Coronary artery (tissue), 2 donors: ENCODE results near the gene B3GNT7.
"Not testable (repeated sequence)": the region's sequence is repeated elsewhere in the genome, so short reads cannot be mapped to it uniquely, and the experiment has no call there.

Source experiments
- DNase-seq: peaks from one replicate; pipeline ENCODE4 v3.0.0-alpha.2; 2017; ENCODE audit warnings: low spot score
- H3K27ac ChIP-seq, 2 donors: fragments of 200-600 bp; sonication (generic); one replicate each; pipeline ENCODE4 v1.5.1; 2016 to 2019
- H3K4me3 ChIP-seq: fragments of 200-600 bp; sonication (generic); 2 replicates; pipeline ENCODE4 v1.5.1; 2016; ENCODE audit warnings: mild to moderate bottlenecking, moderate library complexity
- TF ChIP-seq, protein P1 (sequence below): fragments of 200-600 bp; sonication (generic); IDR thresholded peaks from one replicate; pipeline ENCODE4 v1.5.1; 2019; ENCODE audit warnings: antibody characterized with exemption

Gene B3GNT7

DNA sequence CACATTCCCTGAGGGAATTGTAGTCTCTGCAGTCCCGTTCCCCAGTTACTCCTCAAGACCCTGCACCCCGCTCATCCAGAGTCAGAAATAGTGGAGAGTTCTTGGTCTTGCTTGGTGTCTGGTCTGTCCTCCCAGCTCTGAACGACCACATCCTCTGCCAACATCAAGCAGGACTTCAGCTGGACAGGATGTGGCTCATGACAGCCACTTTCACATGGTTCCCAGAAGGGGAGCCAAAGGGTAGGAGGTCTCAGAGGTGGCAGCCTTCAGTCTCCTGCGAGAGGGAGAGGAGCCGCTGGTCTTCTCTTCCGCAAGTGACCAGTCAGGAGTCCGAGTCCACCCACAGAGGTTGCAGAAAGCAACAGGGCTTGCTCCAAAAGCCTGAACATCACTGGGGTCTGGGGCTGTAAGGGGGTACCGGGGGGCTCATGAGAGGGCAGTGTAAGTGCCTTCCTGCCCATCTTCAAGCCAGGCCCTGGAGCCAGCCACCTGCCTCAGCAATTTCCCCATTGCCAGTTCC is 29.8 kb downstream of the B3GNT7 start:
- DNase-seq = no peak

DNA sequence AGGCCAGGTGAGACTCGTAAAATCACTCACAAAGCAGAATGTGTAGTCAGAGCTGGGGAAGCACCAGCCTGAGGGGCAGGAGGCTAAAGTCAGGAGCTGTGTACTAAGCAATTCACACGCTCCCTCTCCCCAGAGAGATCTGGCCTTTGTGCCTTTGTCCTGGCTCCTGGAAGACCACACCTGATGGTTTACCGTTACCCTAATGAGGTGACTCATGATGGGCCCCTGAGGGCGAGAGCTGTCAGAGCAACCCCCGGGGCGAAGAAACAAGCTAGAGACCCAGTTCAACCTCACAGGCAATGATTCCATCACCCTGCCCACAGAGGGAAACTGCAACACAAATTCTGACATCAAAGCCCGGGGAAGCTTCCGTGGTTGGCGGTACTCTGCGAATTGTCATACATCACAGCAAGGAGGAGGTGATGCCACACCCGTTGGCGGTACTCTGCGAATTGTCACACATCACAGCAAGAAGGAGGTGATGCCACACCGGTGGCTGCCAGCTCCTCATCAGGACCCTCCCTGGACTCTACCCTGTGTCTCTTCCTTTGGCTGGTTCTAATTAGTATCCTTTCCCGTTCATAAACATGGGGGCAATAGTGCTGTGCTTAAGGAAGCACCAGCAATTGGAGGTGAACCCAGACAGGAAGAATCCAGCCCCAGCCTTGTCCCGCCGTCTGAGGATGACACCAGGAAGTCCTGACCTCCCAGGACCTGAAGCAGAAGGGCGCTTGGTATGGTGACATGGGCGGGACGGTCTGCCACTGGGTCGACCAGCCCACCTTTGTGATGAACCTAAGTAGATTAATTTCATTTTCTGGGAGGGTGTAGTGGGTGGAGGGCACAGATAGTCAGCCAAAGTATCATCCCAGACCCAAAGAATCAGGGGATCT is 30.5 kb downstream of the B3GNT7 start:
- no peak overlapping the region for H3K27ac ChIP-seq
- TF ChIP-seq, protein P1, sequence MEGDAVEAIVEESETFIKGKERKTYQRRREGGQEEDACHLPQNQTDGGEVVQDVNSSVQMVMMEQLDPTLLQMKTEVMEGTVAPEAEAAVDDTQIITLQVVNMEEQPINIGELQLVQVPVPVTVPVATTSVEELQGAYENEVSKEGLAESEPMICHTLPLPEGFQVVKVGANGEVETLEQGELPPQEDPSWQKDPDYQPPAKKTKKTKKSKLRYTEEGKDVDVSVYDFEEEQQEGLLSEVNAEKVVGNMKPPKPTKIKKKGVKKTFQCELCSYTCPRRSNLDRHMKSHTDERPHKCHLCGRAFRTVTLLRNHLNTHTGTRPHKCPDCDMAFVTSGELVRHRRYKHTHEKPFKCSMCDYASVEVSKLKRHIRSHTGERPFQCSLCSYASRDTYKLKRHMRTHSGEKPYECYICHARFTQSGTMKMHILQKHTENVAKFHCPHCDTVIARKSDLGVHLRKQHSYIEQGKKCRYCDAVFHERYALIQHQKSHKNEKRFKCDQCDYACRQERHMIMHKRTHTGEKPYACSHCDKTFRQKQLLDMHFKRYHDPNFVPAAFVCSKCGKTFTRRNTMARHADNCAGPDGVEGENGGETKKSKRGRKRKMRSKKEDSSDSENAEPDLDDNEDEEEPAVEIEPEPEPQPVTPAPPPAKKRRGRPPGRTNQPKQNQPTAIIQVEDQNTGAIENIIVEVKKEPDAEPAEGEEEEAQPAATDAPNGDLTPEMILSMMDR = no peak
- H3K4me3 ChIP-seq = no peak overlapping the region
- no peak for DNase-seq

More for the DNA sequence above, 29.8 kb downstream of the B3GNT7 start:
- Histone ChIP-seq H3K27ac (no peak overlapping the region), H3K4me3 (no peak overlapping the region)
- TF ChIP-seq, protein P1 = no peak

DNA sequence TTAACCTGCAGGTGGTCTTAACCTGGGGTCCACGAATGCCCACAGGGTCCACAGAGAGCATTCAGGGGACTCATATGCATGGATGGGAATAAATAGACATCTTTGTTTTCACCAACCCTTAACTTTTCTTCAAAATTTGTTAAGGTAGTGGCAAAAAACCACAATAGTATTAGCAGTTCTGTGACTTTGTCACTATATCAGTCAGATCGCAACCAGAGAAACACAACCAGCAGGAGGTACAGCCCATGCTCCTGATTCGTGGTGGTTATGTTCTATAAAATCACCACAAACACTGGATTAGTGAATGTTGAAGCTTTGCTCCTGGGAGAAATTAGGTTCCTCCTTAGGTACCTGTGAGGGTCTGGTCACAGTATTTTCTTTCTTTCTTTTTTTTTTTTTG is 31.6 kb downstream of the B3GNT7 start:
- DNase-seq = no peak
- TF ChIP-seq, protein P1 = no peak
- H3K4me3 ChIP-seq = no peak overlapping the region
- H3K27ac ChIP-seq = no peak overlapping the region

DNA sequence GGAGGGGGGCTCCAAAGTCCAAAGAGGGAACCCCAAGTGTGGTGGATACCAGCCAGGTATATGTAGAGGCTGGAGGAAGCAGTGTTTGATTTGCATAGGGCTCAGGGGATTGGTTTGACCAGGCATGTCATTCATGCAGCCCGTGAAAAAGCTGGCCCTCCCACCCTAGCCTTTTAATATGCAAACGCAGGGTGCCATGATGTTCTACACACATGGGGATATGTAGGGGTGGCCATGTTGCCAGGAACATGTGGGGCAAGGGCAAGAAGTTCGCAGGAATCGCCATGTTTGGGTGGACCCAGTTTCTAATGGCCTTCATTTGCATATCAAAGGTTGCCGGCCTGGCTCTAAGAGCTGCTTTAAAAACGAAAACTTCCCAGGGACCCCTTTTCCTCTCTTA is 33.6 kb downstream of the B3GNT7 start:
- Histone ChIP-seq H3K27ac (no peak overlapping the region), H3K4me3 (no peak overlapping the region)
- no peak for DNase-seq
- TF ChIP-seq, protein P1 = no peak

DNA sequence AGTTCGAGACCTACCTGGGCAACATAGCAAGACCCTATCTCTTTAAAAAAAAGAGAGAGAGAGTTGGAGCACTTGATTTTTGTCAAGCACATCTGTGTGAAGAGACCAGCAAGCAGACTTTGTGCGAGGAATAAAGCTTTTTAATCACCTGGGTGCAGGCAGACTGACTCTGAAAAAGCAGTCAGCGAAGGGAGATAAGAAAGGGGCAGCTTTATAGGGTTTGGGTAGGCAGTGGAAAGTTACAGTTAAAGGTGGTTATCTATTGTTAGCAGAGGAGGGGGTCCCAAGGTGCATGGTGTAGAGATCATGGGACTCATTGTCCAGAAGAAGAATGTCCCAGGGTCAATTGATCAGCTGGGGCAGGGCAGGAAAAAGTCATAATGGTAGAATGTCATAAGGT is 34.4 kb downstream of the B3GNT7 start:
- TF ChIP-seq, protein P1 = no peak
- H3K27ac ChIP-seq = no peak overlapping the region
- no peak for DNase-seq
- H3K4me3 ChIP-seq = no peak overlapping the region

DNA sequence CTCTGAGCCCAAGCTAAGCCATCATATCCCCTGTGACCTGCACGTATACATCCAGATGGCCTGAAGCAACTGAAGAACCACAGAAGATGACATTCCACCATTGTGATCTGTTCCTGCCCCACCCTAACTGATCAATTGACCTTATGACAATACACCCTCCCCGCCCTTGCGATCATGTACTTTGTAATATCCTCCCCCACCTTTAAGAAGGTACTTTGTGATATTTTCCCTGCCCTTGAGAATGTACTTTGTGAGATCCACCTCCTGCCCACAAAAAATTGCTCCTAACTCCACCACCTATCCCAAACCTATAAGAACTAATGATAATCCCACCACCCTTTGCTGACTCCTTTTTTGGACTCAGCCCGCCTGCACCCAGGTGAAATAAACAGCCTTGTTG is 34.9 kb downstream of the B3GNT7 start:
- DNase-seq, H3K4me3 ChIP-seq, H3K27ac ChIP-seq: not testable (repeated sequence)

DNA sequence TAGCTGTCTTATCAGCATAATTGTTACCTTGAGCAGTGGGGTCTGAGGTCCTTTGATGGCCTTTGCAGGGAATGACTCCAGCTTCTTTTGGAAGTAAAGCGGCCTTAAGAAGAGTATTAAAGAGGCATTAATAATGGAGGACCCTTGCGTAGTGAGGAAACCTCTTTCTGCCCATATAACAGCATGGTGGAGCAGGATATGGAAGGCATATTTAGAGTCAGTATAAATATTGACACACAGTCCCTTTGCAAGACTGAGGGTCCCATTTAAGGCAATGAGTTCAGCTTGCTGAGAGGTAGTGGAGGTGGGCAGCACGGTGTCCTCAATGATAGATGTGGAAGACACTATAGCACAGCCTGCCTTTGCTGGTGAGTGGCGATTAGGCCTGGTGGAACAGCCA is 36.1 kb downstream of the B3GNT7 start:
- Histone ChIP-seq H3K4me3 (no peak overlapping the region), H3K27ac (no peak overlapping the region)
- TF ChIP-seq, protein P1 = no peak
- no peak for DNase-seq
